GM23248 (cell line): ENCODE results near the gene UPK3BL1.
"Not testable (repeated sequence)": the region's sequence is repeated elsewhere in the genome, so short reads cannot be mapped to it uniquely, and the experiment has no call there.

Experiments
- EZH2 ChIP-seq: fragments of 200-600 bp; sonication (generic); IDR thresholded peaks from 2 replicates; pipeline ENCODE4 v1.6.1; 2018; ENCODE audit warnings: antibody characterized with exemption, mild to moderate bottlenecking; ENCODE audit not compliant: insufficient read depth, poor library complexity, severe bottlenecking
- EZH2phosphoT487 ChIP-seq: fragments of 200-600 bp; sonication (generic); IDR thresholded peaks from 2 replicates; pipeline ENCODE4 v1.6.1; 2018; ENCODE audit warnings: antibody characterized with exemption, moderate library complexity, mild to moderate bottlenecking, low read depth; ENCODE audit not compliant: insufficient read depth

GRCh38 chr7:102614346-102614697 lies 28.3 kb downstream of the UPK3BL1 start:
- not testable (repeated sequence) for TF ChIP-seq EZH2, EZH2phosphoT487
